LNCAP (cell line): ENCODE results near the gene LRRC40.

Source experiments
- CTCF ChIP-seq: fragments of 450-650 bp; IDR thresholded peaks from 2 replicates; pipeline ENCODE4 v1.5.1; 2017; ENCODE audit warnings: mild to moderate bottlenecking

LRRC40 gene

GRCh38 chr1:70205434-70206118, at the start of gene LRRC40:
TSS of gene LRRC40 (minus strand) at chr1:70205579. CDS start at chr1:70205540, 39 bp downstream.
- TF ChIP-seq CTCF, result no peak

DNA sequence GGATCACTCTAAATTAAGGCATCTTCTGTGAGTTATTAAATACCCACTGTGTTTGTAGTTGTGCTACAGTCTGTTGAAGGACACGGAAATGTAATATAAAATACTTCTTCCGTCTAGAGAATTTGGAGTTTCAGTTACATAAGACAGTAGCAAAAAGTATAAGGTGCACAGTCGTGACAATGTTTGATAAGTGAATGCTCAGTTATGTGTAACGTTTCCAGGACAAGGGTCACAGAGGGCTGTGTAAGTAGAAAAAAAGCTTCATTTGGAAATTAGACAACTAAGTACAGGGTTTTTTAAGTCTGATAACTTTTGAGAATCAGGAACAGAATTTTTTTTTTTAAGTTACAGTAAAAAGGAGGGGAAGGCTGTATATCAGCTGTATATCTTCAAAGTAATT, 43.4 kb upstream of the LRRC40 start:
- no peak for TF ChIP-seq CTCF

GRCh38 chr1:70247768-70248167, 42.4 kb upstream of the LRRC40 start:
- TF ChIP-seq CTCF, result no peak

DNA sequence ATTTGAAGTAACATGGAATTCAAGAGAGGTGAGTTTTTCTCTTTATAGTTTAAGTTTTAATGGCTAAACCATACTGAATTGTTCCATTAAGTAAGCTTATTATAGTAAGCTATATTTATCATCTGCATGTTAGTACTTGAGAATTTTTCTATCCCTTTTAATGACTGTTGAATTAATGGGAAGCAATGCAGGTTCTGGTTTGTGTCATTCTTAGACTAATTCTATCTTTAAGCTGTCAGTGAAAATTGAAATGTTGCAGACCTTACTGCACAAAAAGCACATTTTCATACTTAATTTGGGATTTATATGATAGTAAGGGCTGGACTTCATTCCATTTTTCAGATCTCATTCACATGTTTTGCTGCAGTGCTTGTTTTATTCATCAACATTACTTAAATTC, 41.7 kb upstream of the LRRC40 start:
- TF ChIP-seq CTCF, result no peak

GRCh38 chr1:70239940-70240339, 34.6 kb upstream of the LRRC40 start:
- TF ChIP-seq CTCF, result no peak

DNA sequence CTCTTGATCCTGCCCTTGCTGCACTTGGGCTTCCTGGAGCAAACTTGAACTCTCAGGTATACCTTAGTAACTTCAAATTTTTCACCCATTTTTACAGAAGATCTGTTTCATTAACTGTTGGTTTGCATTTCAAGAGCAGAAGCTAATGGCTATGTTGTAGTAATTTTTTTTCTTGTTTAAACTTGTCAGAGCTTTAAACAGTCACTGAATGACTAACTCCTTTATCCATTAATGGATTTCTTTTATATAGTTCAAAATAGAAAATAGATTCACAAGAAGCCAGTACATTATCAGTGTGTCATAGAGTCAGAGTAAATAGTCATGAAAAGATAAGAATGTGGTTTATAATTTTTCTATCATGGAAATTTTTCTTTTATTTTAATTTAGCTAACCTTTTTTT, 29.4 kb upstream of the LRRC40 start:
- no peak for TF ChIP-seq CTCF

GRCh38 chr1:70231475-70231874, 26.1 kb upstream of the LRRC40 start:
- TF ChIP-seq CTCF, result no peak

GRCh38 chr1:70228670-70229069, 23.3 kb upstream of the LRRC40 start:
- no peak for TF ChIP-seq CTCF
